ENCODE results near the gene IGSF21. TPM values are rescaled to one million over a fixed set of nuclear protein-coding genes. Genes with fewer than 3 reads are reported as not detected.

The IGSF21 gene
- total RNA-seq, 2 experiments from 2014 or later: not detected

- Mint-ChIP-seq H3K4me3 (no peak overlapping the region), H3K9me3 (no peaks in the 10 kb centered on the region), H3K4me1 (ENCODE audit: low read depth) (no peaks in the 10 kb centered on the region), H3K27ac (no peak overlapping the region), H3K36me3 (ENCODE audit: low read depth) (no peaks in the 10 kb centered on the region), H3K27me3 (peaks cover 5% of the 10 kb centered on the region)
- intact Hi-C loops (cut with micrococcal nuclease): no loop called here
- ChIA-PET CTCF (interaction anchor here (1.0 kb wide), 1 partner anchor 10 kb away, joined by 3 read pairs; no protein-coding TSS in a partner anchor), POLR2A (no interaction called here)
- DNase-seq (no peak), ATAC-seq (no peak)
- TF ChIP-seq CTCF (IDR thresholded peaks at IDR 0.05): no peak
These were observed 48.3 kb downstream of the IGSF21 start for GRCh38 chr1:18155881-18156385.

GRCh38 chr1:18157352-18157751, 49.8 kb downstream of the IGSF21 start:
- DNase-seq (no peak), ATAC-seq (no peak)
- intact Hi-C loops (cut with micrococcal nuclease): no loop called here
- ChIA-PET CTCF (no interaction called here), POLR2A (no interaction called here)
- Mint-ChIP-seq H3K27me3 (peaks cover 5% of the 10 kb centered on the region), H3K4me1 (ENCODE audit: low read depth) (no peaks in the 10 kb centered on the region), H3K27ac (no peak overlapping the region), H3K4me3 (no peak overlapping the region), H3K9me3 (no peaks in the 10 kb centered on the region), H3K36me3 (ENCODE audit: low read depth) (no peaks in the 10 kb centered on the region)
- TF ChIP-seq CTCF (IDR thresholded peaks at IDR 0.05): no peak

GRCh38 chr1:18157968-18158367, 50.4 kb downstream of the IGSF21 start:
- ATAC-seq (no peak), DNase-seq (no peak)
- H3K27me3 Mint-ChIP-seq: peaks cover 5% of the 10 kb centered on the region
- intact Hi-C loops (cut with micrococcal nuclease): no loop called here
- no peaks in the 10 kb centered on the region for H3K4me1 Mint-ChIP-seq (ENCODE audit: low read depth)
- TF ChIP-seq CTCF (IDR thresholded peaks at IDR 0.05): no peak
- ChIA-PET CTCF (no interaction called here), POLR2A (no interaction called here)
- no peak overlapping the region for H3K4me3 Mint-ChIP-seq
- no peaks in the 10 kb centered on the region for H3K36me3 Mint-ChIP-seq (ENCODE audit: low read depth)
- H3K27ac Mint-ChIP-seq: no peak overlapping the region
- H3K9me3 Mint-ChIP-seq: no peaks in the 10 kb centered on the region

GRCh38 chr1:18158714-18159113, 51.1 kb downstream of the IGSF21 start:
- CTCF ChIA-PET: no interaction called here
- DNase-seq (no peak), ATAC-seq (no peak)
- Mint-ChIP-seq H3K4me1 (ENCODE audit: low read depth) (no peaks in the 10 kb centered on the region), H3K27ac (no peak overlapping the region), H3K9me3 (no peaks in the 10 kb centered on the region), H3K36me3 (ENCODE audit: low read depth) (no peaks in the 10 kb centered on the region), H3K27me3 (peaks cover 5% of the 10 kb centered on the region), H3K4me3 (no peak overlapping the region)
- TF ChIP-seq CTCF (IDR thresholded peaks at IDR 0.05): no peak
- intact Hi-C loops (cut with micrococcal nuclease): no loop called here
- POLR2A ChIA-PET: no interaction called here

GRCh38 chr1:18160290-18160942, 52.8 kb downstream of the IGSF21 start:
- CTCF ChIA-PET: no interaction called here
- Mint-ChIP-seq H3K4me1 (ENCODE audit: low read depth) (no peaks in the 10 kb centered on the region), H3K27ac (no peak overlapping the region), H3K36me3 (ENCODE audit: low read depth) (no peaks in the 10 kb centered on the region), H3K27me3 (peaks cover 5% of the 10 kb centered on the region), H3K9me3 (no peaks in the 10 kb centered on the region), H3K4me3 (no peak overlapping the region)
- ATAC-seq (no peak), DNase-seq (no peak)
- POLR2A ChIA-PET: no interaction called here
- intact Hi-C loops (cut with micrococcal nuclease): no loop called here
- TF ChIP-seq CTCF (IDR thresholded peaks at IDR 0.05): no peak

Data from activated CD8-positive, alpha-beta T cell treated with anti-CD3 and anti-CD28 coated beads for 36 hours (primary cell).